ENCODE results near the gene SLC12A7.

SLC12A7 gene

GRCh38 chr5:1077491-1078020 is 34.3 kb downstream of the SLC12A7 start:
- no peak for DNase-seq (ENCODE audit: low read depth)

GRCh38 chr5:1077026-1077425 is 34.8 kb downstream of the SLC12A7 start:
- DNase-seq (ENCODE audit: low read depth): no peak

- DNase-seq (ENCODE audit: low read depth): no peak
Measured at GRCh38 chr5:1076406-1076805, 35.5 kb downstream of the SLC12A7 start.

- DNase-seq (ENCODE audit: low read depth): no peak
Measured at GRCh38 chr5:1075931-1076330, 35.9 kb downstream of the SLC12A7 start.

- no peak for DNase-seq (ENCODE audit: low read depth)
Measured at GRCh38 chr5:1075555-1075881, 36.3 kb downstream of the SLC12A7 start.

GRCh38 chr5:1074816-1075554 is 36.9 kb downstream of the SLC12A7 start:
- no peak for DNase-seq (ENCODE audit: low read depth)

- DNase-seq (ENCODE audit: low read depth): no peak
Measured at GRCh38 chr5:1074226-1074625, 37.6 kb downstream of the SLC12A7 start.

- DNase-seq (ENCODE audit: low read depth): no peak
Measured at GRCh38 chr5:1073239-1074102, 38.4 kb downstream of the SLC12A7 start.

- no peak for DNase-seq (ENCODE audit: low read depth)
Measured at GRCh38 chr5:1069720-1070088, 42.2 kb downstream of the SLC12A7 start.

- DNase-seq (ENCODE audit: low read depth): no peak
Measured at GRCh38 chr5:1068895-1069719, 42.8 kb downstream of the SLC12A7 start.

GRCh38 chr5:1068204-1068894 is 43.5 kb downstream of the SLC12A7 start:
- no peak for DNase-seq (ENCODE audit: low read depth)

GRCh38 chr5:1067141-1068121 is 44.4 kb downstream of the SLC12A7 start:
- no peak for DNase-seq (ENCODE audit: low read depth)

- no peak for DNase-seq (ENCODE audit: low read depth)
Measured at GRCh38 chr5:1066676-1067075, 45.2 kb downstream of the SLC12A7 start.

GRCh38 chr5:1065891-1066650 is 45.8 kb downstream of the SLC12A7 start:
- DNase-seq (ENCODE audit: low read depth): no peak

- no peak for DNase-seq (ENCODE audit: low read depth)
Measured at GRCh38 chr5:1065143-1065750, 46.6 kb downstream of the SLC12A7 start.

GRCh38 chr5:1064383-1065142 is 47.3 kb downstream of the SLC12A7 start:
- DNase-seq (ENCODE audit: low read depth): no peak

GRCh38 chr5:1063661-1064382 is 48.0 kb downstream of the SLC12A7 start:
- DNase-seq (ENCODE audit: low read depth): no peak

Measured in activated T-cell treated with anti-CD3 and anti-CD28 coated beads for 1 hour (primary cell).